ENCODE data around the gene RNF31. TPM values are rescaled to one million over a fixed set of nuclear protein-coding genes. Genes with fewer than 3 reads are reported as not detected.
A peak's percentile ranks its signal among the peaks of the same experiment; 100 is the strongest.

Gene RNF31
- total and polyA plus RNA-seq, 2 of the 13 experiments (the other 11 are each of a cell fraction or from before 2014, with no cell fraction given) = 48.2 to 86.8 TPM

GRCh38 chr14:24135834-24136683, 11.2 kb upstream of the RNF31 start, which contains the start of gene PSME1 (continued):
- TF ChIP-seq ZNF549 (CRISPR knock-in tag; IDR thresholded peaks at IDR 0.05) (peak; percentile 12; the same call in 1 of the 2 replicates), ZNF672 (CRISPR knock-in tag; IDR thresholded peaks at IDR 0.05) (no peak), TOPORS (CRISPR knock-in tag; IDR thresholded peaks at IDR 0.05) (no peak), XBP1 (CRISPR knock-in tag; IDR thresholded peaks at IDR 0.05) (no peak; the same call in 1 of the 2 replicates), MXD3 (CRISPR knock-in tag; IDR thresholded peaks at IDR 0.05) (peak; percentile 98), ZNF781 (CRISPR knock-in tag; IDR thresholded peaks at IDR 0.05; ENCODE audit: borderline replicate concordance, not compliant biosample characterization) (no peak), ZNF337 (CRISPR knock-in tag; IDR thresholded peaks at IDR 0.05; ENCODE audit: borderline replicate concordance, low read depth) (peak; percentile 82; the same call in 1 of the 2 replicates), MIXL1 (CRISPR knock-in tag; IDR thresholded peaks at IDR 0.05) (no peak; the same call in none of the 2 replicates), NCOR1 (IDR thresholded peaks at IDR 0.05; ENCODE audit: borderline replicate concordance, low read length) (peak; percentile 66; the same call in 1 of the 2 replicates), HCFC1 (IDR thresholded peaks at IDR 0.05; ENCODE audit: low read depth, low read length) (peak; percentile 13; the same call in 1 of the 2 replicates), ZNF101 (CRISPR knock-in tag; IDR thresholded peaks at IDR 0.05; ENCODE audit: borderline replicate concordance, low read depth) (no peak), TRAFD1 (CRISPR knock-in tag; IDR thresholded peaks at IDR 0.05; ENCODE audit: borderline replicate concordance) (no peak; the same call in 1 of the 2 replicates), ZNF234 (CRISPR knock-in tag; conservative IDR thresholded peaks at IDR 0.05) (no peak), ZNF598 (CRISPR knock-in tag; IDR thresholded peaks at IDR 0.05; ENCODE audit: borderline replicate concordance) (peak; percentile 69; the same call in 1 of the 2 replicates), ZNF121 (CRISPR knock-in tag; IDR thresholded peaks at IDR 0.05) (no peak), CENPT (CRISPR knock-in tag; IDR thresholded peaks at IDR 0.05; ENCODE audit: low read depth) (no peak; the same call in 1 of the 2 replicates), ZNF570 (CRISPR knock-in tag; IDR thresholded peaks at IDR 0.05; ENCODE audit: borderline replicate concordance) (no peak), POLR2AphosphoS2 (IDR thresholded peaks at IDR 0.05; ENCODE audit: low read depth, low read length) (no peak), MAFK (conservative IDR thresholded peaks at IDR 0.05 in 1 of 2, IDR thresholded peaks at IDR 0.05 in 1 of 2; ENCODE audit: low read length in 2 of 2) (no peak), RFXANK (CRISPR knock-in tag; IDR thresholded peaks at IDR 0.05) (peak; percentile 68), FOXA3 (CRISPR knock-in tag; IDR thresholded peaks at IDR 0.05) (peak; percentile 73), ZNF75D (CRISPR knock-in tag; IDR thresholded peaks at IDR 0.05; ENCODE audit: borderline replicate concordance) (no peak), CREM (IDR thresholded peaks at IDR 0.05) (no peak), CREM (CRISPR knock-in tag; IDR thresholded peaks at IDR 0.05) (no peak; the same call in 1 of the 2 replicates), ZNF18 (CRISPR knock-in tag; IDR thresholded peaks at IDR 0.05; ENCODE audit: insufficient replicate concordance) (no peak)

Measured in HepG2 (cell line).